Measurements from ENCODE around the gene RXRA. TPM values are rescaled to one million over a fixed set of nuclear protein-coding genes. Genes with fewer than 3 reads are reported as not detected.

Gene RXRA
- total RNA-seq, 1 donor from 2014 or later: 66.9 TPM

GRCh38 chr9:134380542-134381271, 54.5 kb downstream of the RXRA start:
- Mint-ChIP-seq H3K9me3 (no peaks in the 10 kb centered on the region), H3K4me1 (ENCODE audit: unreplicated experiment) (peaks cover 23% of the 10 kb centered on the region), H3K27ac (peak overlapping the region; percentile 73), H3K4me3 (peak overlapping the region; percentile 65), H3K36me3 (no peaks in the 10 kb centered on the region), H3K27me3 (no peaks in the 10 kb centered on the region)
- DNase-seq (ENCODE audit: extremely low spot score, unreplicated experiment): no peak
- TF ChIP-seq CTCF (conservative IDR thresholded peaks at IDR 0.05): no peak

GRCh38 chr9:134381272-134381661, 55.0 kb downstream of the RXRA start:
- Mint-ChIP-seq H3K4me3 (peak overlapping the region; percentile 65), H3K9me3 (no peaks in the 10 kb centered on the region), H3K27ac (peak overlapping the region; percentile 73), H3K27me3 (no peaks in the 10 kb centered on the region), H3K4me1 (ENCODE audit: unreplicated experiment) (peaks cover 21% of the 10 kb centered on the region), H3K36me3 (no peaks in the 10 kb centered on the region)
- DNase-seq (ENCODE audit: extremely low spot score, unreplicated experiment): no peak
- no peak for TF ChIP-seq CTCF (conservative IDR thresholded peaks at IDR 0.05)

- Mint-ChIP-seq H3K27me3 (no peaks in the 10 kb centered on the region), H3K9me3 (no peaks in the 10 kb centered on the region), H3K36me3 (no peaks in the 10 kb centered on the region), H3K27ac (peak overlapping the region; percentile 58), H3K4me1 (ENCODE audit: unreplicated experiment) (peaks cover 17% of the 10 kb centered on the region), H3K4me3 (no peak overlapping the region)
- no peak for DNase-seq (ENCODE audit: extremely low spot score, unreplicated experiment)
- peak; percentile 50 for TF ChIP-seq CTCF (conservative IDR thresholded peaks at IDR 0.05)
These were observed 55.6 kb downstream of the RXRA start for GRCh38 chr9:134381671-134382516.

- TF ChIP-seq CTCF (conservative IDR thresholded peaks at IDR 0.05): no peak
- Mint-ChIP-seq H3K27ac (peak overlapping the region; percentile 58), H3K36me3 (no peaks in the 10 kb centered on the region), H3K27me3 (no peaks in the 10 kb centered on the region), H3K4me3 (no peak overlapping the region), H3K4me1 (ENCODE audit: unreplicated experiment) (peaks cover 13% of the 10 kb centered on the region), H3K9me3 (no peaks in the 10 kb centered on the region)
- no peak for DNase-seq (ENCODE audit: extremely low spot score, unreplicated experiment)
These were observed 56.5 kb downstream of the RXRA start for GRCh38 chr9:134382733-134383132.

GRCh38 chr9:134383148-134383547, 56.9 kb downstream of the RXRA start:
- DNase-seq (ENCODE audit: extremely low spot score, unreplicated experiment): no peak
- Mint-ChIP-seq H3K36me3 (no peaks in the 10 kb centered on the region), H3K4me1 (ENCODE audit: unreplicated experiment) (peaks cover 15% of the 10 kb centered on the region), H3K27me3 (no peaks in the 10 kb centered on the region), H3K27ac (peak overlapping the region; percentile 58), H3K4me3 (no peak overlapping the region), H3K9me3 (no peaks in the 10 kb centered on the region)
- no peak for TF ChIP-seq CTCF (conservative IDR thresholded peaks at IDR 0.05)

Measured in type B pancreatic cell (in vitro differentiated cells).